ENCODE measurements around the gene COLGALT1. TPM values are rescaled to one million over a fixed set of nuclear protein-coding genes. Genes with fewer than 3 reads are reported as not detected.

Gene COLGALT1
- polyA plus RNA-seq, 3 donors, result 66.8 to 176 (median 68.8) TPM

DNA sequence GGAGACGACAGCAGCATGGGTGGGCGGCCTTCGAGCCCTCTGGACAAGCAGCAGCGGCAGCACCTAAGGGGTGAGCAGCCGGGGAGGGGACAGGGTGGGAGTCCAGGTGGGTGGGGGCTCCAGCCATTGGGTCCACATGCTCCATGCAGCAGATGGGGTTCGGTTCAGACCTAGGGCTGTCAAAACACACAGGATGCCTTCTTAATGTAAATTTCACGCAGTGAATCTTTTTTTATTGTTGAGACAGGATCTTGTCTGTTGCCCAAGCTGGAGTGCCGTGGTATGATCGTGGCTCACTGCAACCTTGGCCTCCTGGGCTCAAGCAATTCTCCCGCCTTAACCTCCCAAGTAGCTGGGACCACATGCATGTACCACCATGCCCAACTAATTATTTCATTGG is 28.1 kb upstream of the COLGALT1 start:
- Histone ChIP-seq H3K9me3 (replicated peaks in 1 of 2; ENCODE audit: control insufficient read depth in 1 of 2, insufficient read depth in 1 of 2, low read length in 2 of 2) (peaks cover 0 to 15% of the 10 kb centered on the region in 2 donors), H3K27ac (ENCODE audit: low read depth in 1 of 2, low read length in 2 of 2) (no peak overlapping the region), H4K20me1 (ENCODE audit: insufficient read depth, low read length) (no peaks in the 10 kb centered on the region), H3K36me3 (replicated peaks in 1 of 2; ENCODE audit: control insufficient read depth in 1 of 2, insufficient read depth in 2 of 2, low read length in 2 of 2) (no peaks in the 10 kb centered on the region), H3K4me1 (ENCODE audit: control insufficient read depth in 1 of 2, insufficient read depth in 2 of 2, low read length in 2 of 2) (peaks cover 30 to 43% of the 10 kb centered on the region in 2 donors), H3K9ac (ENCODE audit: insufficient read depth, low read length, poor library complexity, severe bottlenecking) (no peak overlapping the region), H3K4me2 (replicated peaks; ENCODE audit: extremely low read depth, low read length, poor library complexity, severe bottlenecking) (no peak overlapping the region), H3K27me3 (ENCODE audit: control insufficient read depth in 2 of 2, insufficient read depth in 2 of 2, low read length in 2 of 2) (no peaks in the 10 kb centered on the region), H2AFZ (ENCODE audit: insufficient read depth, low read depth, low read length, poor library complexity, severe bottlenecking) (no peak overlapping the region), H3K79me2 (ENCODE audit: insufficient read depth, low read length) (no peaks in the 10 kb centered on the region), H3K4me3 (replicated peaks in 1 of 3; ENCODE audit: low read depth in 2 of 3, low read length in 3 of 3) (no peak overlapping the region)
- Mint-ChIP-seq H3K27me3 (ENCODE audit: low read depth in 3 of 3) (peaks cover 0 to 6% (median 0%) of the 10 kb centered on the region in 3 donors), H3K36me3 (peaks cover 0 to 9% of the 10 kb centered on the region in 2 donors), H3K9me3 (peaks cover 6 to 21% (median 12%) of the 10 kb centered on the region in 7 donors), H3K4me1 (peaks cover 50% of the 10 kb centered on the region), H3K4me3 (peak overlapping the region in 1 of 2 donors; percentile 47), H3K27ac (no peak overlapping the region)
- intact Hi-C loops (cut with micrococcal nuclease), result no loop called here
- 75% methylated on average over 5 of the region's 10 CpGs for WGBS (ENCODE audit: insufficient coverage)
- no peak for DNase-seq
- no peak for TF ChIP-seq CTCF (IDR thresholded peaks at IDR 0.05)

GRCh38 chr19:17528610-17529009 is 26.8 kb upstream of the COLGALT1 start:
- no peak for DNase-seq
- no peaks in the 10 kb centered on the region for H4K20me1 ChIP-seq (ENCODE audit: insufficient read depth, low read length)
- TF ChIP-seq CTCF (IDR thresholded peaks at IDR 0.05), result no peak
- no peak overlapping the region for H3K27ac ChIP-seq (ENCODE audit: low read depth in 1 of 2, low read length in 2 of 2)
- no peaks in the 10 kb centered on the region for H3K79me2 ChIP-seq (ENCODE audit: insufficient read depth, low read length)
- H3K36me3 ChIP-seq (replicated peaks in 1 of 2; ENCODE audit: control insufficient read depth in 1 of 2, insufficient read depth in 2 of 2, low read length in 2 of 2), result no peaks in the 10 kb centered on the region
- H3K4me3 ChIP-seq (replicated peaks in 1 of 3; ENCODE audit: low read depth in 2 of 3, low read length in 3 of 3), result no peak overlapping the region
- no peak overlapping the region for H2AFZ ChIP-seq (ENCODE audit: insufficient read depth, low read depth, low read length, poor library complexity, severe bottlenecking)
- Mint-ChIP-seq H3K36me3 (peaks cover 0 to 8% of the 10 kb centered on the region in 2 donors), H3K4me3 (no peak overlapping the region), H3K4me1 (peaks cover 37% of the 10 kb centered on the region), H3K9me3 (peaks cover 6 to 19% (median 12%) of the 10 kb centered on the region in 7 donors), H3K27me3 (ENCODE audit: low read depth in 3 of 3) (peaks cover 0 to 4% (median 0%) of the 10 kb centered on the region in 3 donors), H3K27ac (no peak overlapping the region)
- no peak overlapping the region for H3K9ac ChIP-seq (ENCODE audit: insufficient read depth, low read length, poor library complexity, severe bottlenecking)
- H3K27me3 ChIP-seq (ENCODE audit: control insufficient read depth in 2 of 2, insufficient read depth in 2 of 2, low read length in 2 of 2), result no peaks in the 10 kb centered on the region
- intact Hi-C loops (cut with micrococcal nuclease), result no loop called here
- H3K4me1 ChIP-seq (ENCODE audit: control insufficient read depth in 1 of 2, insufficient read depth in 2 of 2, low read length in 2 of 2), result peaks cover 17 to 30% of the 10 kb centered on the region in 2 donors
- 100% methylated on average over 1 of the region's 3 CpGs for WGBS (ENCODE audit: insufficient coverage)
- no peak overlapping the region for H3K4me2 ChIP-seq (replicated peaks; ENCODE audit: extremely low read depth, low read length, poor library complexity, severe bottlenecking)
- H3K9me3 ChIP-seq (replicated peaks in 1 of 2; ENCODE audit: control insufficient read depth in 1 of 2, insufficient read depth in 1 of 2, low read length in 2 of 2), result peaks cover 0 to 15% of the 10 kb centered on the region in 2 donors

All from CD14-positive monocyte (primary cell).